K562 treated with DMSO at 1 percent for 12 hours (cell line): Measurements from ENCODE around the gene DUSP11. TPM values are rescaled to one million over a fixed set of nuclear protein-coding genes. Genes with fewer than 3 reads are reported as not detected.

ENCODE experiments used
- total RNA-seq: library from RNA; unstranded; fragments of 300-600 nt; gene quantifications from 2 replicates; pipeline ENCODE4 v1.2.3, GENCODE V29; 2022; ENCODE audit not compliant: insufficient read depth

Gene DUSP11
- 18.1 and 29.1 TPM in 2 replicates for total RNA-seq

DNA sequence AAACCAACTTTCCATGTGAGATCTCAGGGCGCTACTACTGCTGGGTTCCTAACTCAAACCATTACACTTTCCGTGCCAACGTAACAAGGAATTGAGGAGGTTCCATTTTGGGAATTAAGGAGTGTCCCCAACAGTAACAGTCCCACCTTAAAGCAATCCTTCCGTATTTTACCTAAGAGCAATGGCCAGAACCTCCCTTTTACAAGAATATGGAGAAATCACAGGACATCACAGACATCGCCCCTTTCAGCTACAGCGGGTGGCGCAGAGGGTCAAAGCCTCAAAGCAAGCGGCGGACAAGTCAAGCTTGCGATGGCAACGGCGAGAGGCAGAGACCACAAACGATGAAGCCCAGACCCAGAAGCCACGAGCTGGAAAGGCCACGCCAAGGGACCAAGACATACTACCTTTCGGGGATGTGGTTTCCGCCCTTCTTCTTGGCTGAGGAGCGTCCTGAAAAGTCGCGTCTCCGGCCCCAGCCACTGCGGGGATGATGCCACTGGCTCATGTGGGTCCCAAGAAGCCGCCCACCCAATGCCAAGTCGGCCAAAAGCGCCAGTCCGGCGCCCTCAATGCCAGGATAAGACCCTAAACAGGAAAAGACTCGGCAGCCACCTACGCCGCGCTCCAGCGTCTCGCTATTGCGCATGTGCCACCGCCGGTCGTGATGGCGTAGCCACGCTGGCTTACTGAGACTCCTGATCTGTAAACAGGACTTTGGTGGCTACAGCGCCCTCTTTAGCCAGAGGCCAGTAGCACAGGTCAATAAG is at the start of gene DUSP11:
TSS of gene DUSP11 (minus strand) at position 637 of the 770 bp plus-strand sequence. CDS start at position 508, 129 bp downstream.

DNA sequence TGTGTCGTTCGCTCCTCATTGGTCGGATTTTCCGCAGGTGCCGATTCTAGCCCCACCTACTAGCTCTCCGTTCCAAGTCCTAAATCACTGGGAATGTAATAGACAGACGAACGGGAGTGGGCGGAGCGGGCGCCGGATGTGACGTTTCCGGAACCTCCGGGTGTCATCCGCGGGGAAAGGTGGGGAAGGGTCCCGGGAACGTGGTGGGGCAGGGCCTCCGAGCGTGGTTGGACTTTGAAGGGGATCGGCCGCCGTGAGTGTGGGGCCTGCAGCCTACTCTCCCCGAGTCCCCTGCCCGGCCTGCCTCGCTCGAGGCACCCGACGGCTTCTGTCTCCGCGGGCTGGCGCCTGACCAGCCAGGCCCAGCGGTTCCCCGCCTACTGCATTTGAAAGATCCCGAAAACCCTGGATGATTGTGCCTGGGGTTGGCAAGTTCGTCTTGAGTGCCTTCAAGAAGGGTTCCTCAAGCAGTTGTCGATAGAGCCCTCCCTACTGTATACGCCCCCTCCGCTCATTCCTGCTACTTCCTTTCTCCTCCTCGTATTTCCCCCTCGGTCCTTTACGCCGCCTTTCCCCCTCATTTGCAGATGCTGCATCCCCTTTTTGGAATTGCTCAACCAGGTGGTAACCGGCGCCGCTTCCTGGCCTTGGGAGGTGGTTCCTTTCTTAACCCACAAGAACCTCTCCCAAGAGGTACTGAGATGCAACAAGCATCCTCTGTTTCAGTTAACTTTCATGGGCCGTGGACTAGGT is 49.1 kb upstream of the DUSP11 start, which contains the start of gene STAMBP:
TSS of gene STAMBP (plus strand) at position 144 of the 753 bp plus-strand sequence. CDS start 1,896 bp downstream, outside the sequence.

DNA sequence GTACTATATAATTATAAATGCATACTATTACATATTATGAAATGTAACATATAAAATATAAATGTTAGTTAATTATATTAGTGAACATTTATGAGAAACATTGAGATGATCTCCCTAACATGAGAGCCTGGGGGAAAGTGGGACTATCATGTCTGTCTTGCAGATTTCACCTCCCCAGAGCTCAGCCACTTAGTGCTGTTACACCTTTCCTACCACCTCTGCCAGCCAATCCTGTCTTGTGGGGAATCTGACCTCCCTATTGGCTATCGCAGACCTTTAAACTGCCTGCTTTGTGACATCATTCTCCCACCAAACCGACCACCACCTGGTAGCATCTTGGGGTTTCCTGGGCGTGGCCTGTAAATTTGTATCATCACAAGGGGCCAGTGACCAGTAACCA is 4.0 kb upstream of the DUSP11 start, which contains the start of gene C2orf78:
TSS of gene C2orf78 (plus strand) at position 301 of the 400 bp plus-strand sequence. CDS start 127 bp downstream, outside the sequence.

GRCh38 chr2:73736855-73737779 is 42.8 kb downstream of the DUSP11 start, which contains the start of gene TPRKB:
Gene TPRKB, minus strand, starts transcription at chr2:73737345. Its CDS starts 2,776 bp downstream, at chr2:73734569.

Other genes starting within 250 kb of the DUSP11 start
- not detected in 2 replicates for gene NAT8, start 137.7 kb downstream of the DUSP11 start, total RNA-seq
- 51.8 and 55.7 TPM in 2 replicates for gene TPRKB, start 42.8 kb downstream of the DUSP11 start, total RNA-seq
- gene C2orf78, start 4.1 kb upstream of the DUSP11 start, total RNA-seq, result 0.43 and 0.65 TPM in 2 replicates
- gene STAMBP, start 48.9 kb upstream of the DUSP11 start, total RNA-seq, result 27.5 and 52.7 TPM in 2 replicates
- gene ACTG2, start 112.9 kb upstream of the DUSP11 start, total RNA-seq, result not detected in 2 replicates
- 103 and 131 TPM in 2 replicates for gene DGUOK, start 146.8 kb upstream of the DUSP11 start, total RNA-seq
- 1.7 and 12.6 TPM in 2 replicates for gene TET3, start 204.8 kb upstream of the DUSP11 start, total RNA-seq